GM12878 (cell line): ENCODE measurements around the gene EHD4. TPM values are rescaled to one million over a fixed set of nuclear protein-coding genes. Genes with fewer than 3 reads are reported as not detected.

Experiments used
- ASH2L ChIP-seq: fragments of 300-600, 200-600 bp; sonication (generic); IDR thresholded peaks from 2 replicates; pipeline ENCODE4 v1.6.1; 2017; ENCODE audit warnings: low read depth, mild to moderate bottlenecking, borderline replicate concordance
- CBFB ChIP-seq: IDR thresholded peaks from 2 replicates; pipeline ENCODE4 v1.6.1; 2016; ENCODE audit warnings: antibody characterized with exemption, low read depth
- CHD2 ChIP-seq: IDR thresholded peaks from 2 replicates; pipeline ENCODE4 v1.6.1; 2011; ENCODE audit warnings: low read depth, low read length, improper control_type of control experiment, borderline replicate concordance
- CHD4 ChIP-seq: fragments of 200-600 bp; sonication (generic); IDR thresholded peaks from 2 replicates; pipeline ENCODE4 v1.6.1; 2016; ENCODE audit warnings: mild to moderate bottlenecking
- CREB1 ChIP-seq: IDR thresholded peaks from 2 replicates; pipeline ENCODE4 v1.6.1; 2012; ENCODE audit warnings: low read depth, mild to moderate bottlenecking, inconsistent platforms
- DPF2 ChIP-seq: fragments of 450-650 bp; IDR thresholded peaks from 2 replicates; pipeline ENCODE4 v1.6.1; 2017; ENCODE audit warnings: mild to moderate bottlenecking
- EP300 ChIP-seq, 2 experiments: fragments of 150-350 bp in 1 of 2; IDR thresholded peaks; 2 replicates each; pipeline ENCODE4 v1.6.1; 2011 to 2012; ENCODE audit warnings: low read depth in 2 of 2, low read length in 2 of 2, borderline replicate concordance in 1 of 2, improper control_type of control experiment in 1 of 2, inconsistent platforms in 1 of 2; ENCODE audit not compliant: control insufficient read depth in 1 of 2
- HCFC1 ChIP-seq: fragments of 150-350 bp; IDR thresholded peaks from 2 replicates; pipeline ENCODE4 v1.6.1; 2014; ENCODE audit warnings: low read length
- IRF4 ChIP-seq: IDR thresholded peaks from 2 replicates; pipeline ENCODE4 v1.6.1; 2011; ENCODE audit warnings: low read depth, low read length
- JUND ChIP-seq: IDR thresholded peaks from 2 replicates; pipeline ENCODE4 v1.6.1; 2012; ENCODE audit warnings: low read depth, mild to moderate bottlenecking, low read length, improper control_type of control experiment, moderate library complexity
- NR2C1 ChIP-seq: fragments of 450-650 bp; IDR thresholded peaks from 2 replicates; pipeline ENCODE4 v1.6.1; 2017; ENCODE audit warnings: antibody characterized with exemption, mild to moderate bottlenecking, moderate library complexity
- PML ChIP-seq: IDR thresholded peaks from 2 replicates; pipeline ENCODE4 v1.6.1; 2012; ENCODE audit warnings: low read length, inconsistent platforms
- POLR2A ChIP-seq: IDR thresholded peaks from 2 replicates; pipeline ENCODE4 v1.6.1; 2011; ENCODE audit warnings: low read depth, mild to moderate bottlenecking, low read length
- RB1 ChIP-seq: fragments of 450-650 bp; formaldehyde crosslinking; IDR thresholded peaks from 2 replicates; pipeline ENCODE4 v1.6.1; 2017; ENCODE audit warnings: mild to moderate bottlenecking, borderline replicate concordance
- SMC3 ChIP-seq: IDR thresholded peaks from 2 replicates; pipeline ENCODE4 v1.6.1; 2011; ENCODE audit warnings: low read length, improper control_type of control experiment, borderline replicate concordance
- SREBF1 ChIP-seq: IDR thresholded peaks from 2 replicates; pipeline ENCODE4 v1.6.1; 2012; ENCODE audit warnings: mild to moderate bottlenecking, low read length
- SRF ChIP-seq, 2 experiments: IDR thresholded peaks; 2 replicates each; pipeline ENCODE4 v1.6.1; 2011; ENCODE audit warnings: low read depth in 2 of 2, low read length in 2 of 2, mild to moderate bottlenecking in 1 of 2, moderate library complexity in 1 of 2
- STAT1 ChIP-seq: fragments of 450-650 bp; conservative IDR thresholded peaks from 2 replicates; pipeline ENCODE4 v1.6.1; 2014; ENCODE audit warnings: antibody characterized with exemption, mild to moderate bottlenecking
- SUZ12 ChIP-seq: fragments of 200-600 bp; sonication (generic); IDR thresholded peaks from one replicate; pipeline ENCODE4 v1.6.1; 2018; ENCODE audit warnings: antibody characterized with exemption, mild to moderate bottlenecking; ENCODE audit not compliant: unreplicated experiment
- TBL1XR1 ChIP-seq: IDR thresholded peaks from 2 replicates; pipeline ENCODE4 v1.6.1; 2012; ENCODE audit warnings: low read depth, low read length, improper control_type of control experiment
- TCF7 ChIP-seq: IDR thresholded peaks from 2 replicates; pipeline ENCODE4 v1.6.1; 2014; ENCODE audit warnings: antibody characterized with exemption, borderline replicate concordance
- USF2 ChIP-seq: IDR thresholded peaks from 2 replicates; pipeline ENCODE4 v1.6.1; 2011; ENCODE audit warnings: low read depth, low read length, improper control_type of control experiment, borderline replicate concordance
- WRNIP1 ChIP-seq: IDR thresholded peaks from 2 replicates; pipeline ENCODE4 v1.6.1; 2011; ENCODE audit warnings: low read depth, low read length, improper control_type of control experiment, borderline replicate concordance
- ZNF217 ChIP-seq: fragments of 450-650 bp; IDR thresholded peaks from 2 replicates; pipeline ENCODE4 v1.6.1; 2017; ENCODE audit warnings: antibody characterized with exemption, mild to moderate bottlenecking
- ZNF24 ChIP-seq: fragments of 450-650 bp; IDR thresholded peaks from 2 replicates; pipeline ENCODE4 v1.6.1; 2017; ENCODE audit warnings: antibody characterized with exemption, mild to moderate bottlenecking
- ZSCAN29 ChIP-seq: fragments of 450-650 bp; IDR thresholded peaks from 2 replicates; pipeline ENCODE4 v1.6.1; 2017; ENCODE audit warnings: mild to moderate bottlenecking, moderate library complexity
- polyA plus RNA-seq, 11 experiments: library from polyadenylated mRNA; depleted of rRNA in 4 of 11; unstranded in 6 of 11; stranded (reverse) in 5 of 11; fragments of >200 nt; fragmentation: Nextera tagmentation in 4 of 11; fragmentation: Illumina TruSeq in 1 of 11; extraction: Ambion mirVana in 4 of 11; extraction: Trizol in 1 of 11; gene quantifications; 1 replicate in 1 of 11; 2 replicates in 10 of 11; pipeline versions ENCODE4 v1.2.1 to v1.2.3, GENCODE V29; 2011 to 2016; ENCODE audit warnings: inconsistent platforms in 2 of 11, missing spikeins in 2 of 11, low read depth in 1 of 11
- total RNA-seq, 4 experiments: library from RNA; depleted of rRNA in 3 of 4; stranded (reverse); fragments of >200 nt in 3 of 4; fragmentation: Illumina TruSeq in 1 of 4; extraction: Trizol in 1 of 4; gene quantifications; 2 replicates each; pipeline versions ENCODE4 v1.2.1 to v1.2.3, GENCODE V29; 2013 to 2021
- TF ChIP-seq, protein P1 (sequence below): fragments of 450-650 bp; IDR thresholded peaks from 2 replicates; pipeline ENCODE4 v1.6.1; 2017; ENCODE audit warnings: mild to moderate bottlenecking, moderate library complexity
- TF ChIP-seq, protein P2 (sequence below): fragments of 450-650 bp; IDR thresholded peaks from 2 replicates; pipeline ENCODE4 v1.6.1; 2017; ENCODE audit warnings: borderline replicate concordance

The EHD4 gene
- total and polyA plus RNA-seq, 10 of the 15 experiments (the other 5 are each of a cell fraction or from before 2014, with no cell fraction given), result 4.2 to 62.9 (median 44.7) TPM

- TF ChIP-seq, protein P1, sequence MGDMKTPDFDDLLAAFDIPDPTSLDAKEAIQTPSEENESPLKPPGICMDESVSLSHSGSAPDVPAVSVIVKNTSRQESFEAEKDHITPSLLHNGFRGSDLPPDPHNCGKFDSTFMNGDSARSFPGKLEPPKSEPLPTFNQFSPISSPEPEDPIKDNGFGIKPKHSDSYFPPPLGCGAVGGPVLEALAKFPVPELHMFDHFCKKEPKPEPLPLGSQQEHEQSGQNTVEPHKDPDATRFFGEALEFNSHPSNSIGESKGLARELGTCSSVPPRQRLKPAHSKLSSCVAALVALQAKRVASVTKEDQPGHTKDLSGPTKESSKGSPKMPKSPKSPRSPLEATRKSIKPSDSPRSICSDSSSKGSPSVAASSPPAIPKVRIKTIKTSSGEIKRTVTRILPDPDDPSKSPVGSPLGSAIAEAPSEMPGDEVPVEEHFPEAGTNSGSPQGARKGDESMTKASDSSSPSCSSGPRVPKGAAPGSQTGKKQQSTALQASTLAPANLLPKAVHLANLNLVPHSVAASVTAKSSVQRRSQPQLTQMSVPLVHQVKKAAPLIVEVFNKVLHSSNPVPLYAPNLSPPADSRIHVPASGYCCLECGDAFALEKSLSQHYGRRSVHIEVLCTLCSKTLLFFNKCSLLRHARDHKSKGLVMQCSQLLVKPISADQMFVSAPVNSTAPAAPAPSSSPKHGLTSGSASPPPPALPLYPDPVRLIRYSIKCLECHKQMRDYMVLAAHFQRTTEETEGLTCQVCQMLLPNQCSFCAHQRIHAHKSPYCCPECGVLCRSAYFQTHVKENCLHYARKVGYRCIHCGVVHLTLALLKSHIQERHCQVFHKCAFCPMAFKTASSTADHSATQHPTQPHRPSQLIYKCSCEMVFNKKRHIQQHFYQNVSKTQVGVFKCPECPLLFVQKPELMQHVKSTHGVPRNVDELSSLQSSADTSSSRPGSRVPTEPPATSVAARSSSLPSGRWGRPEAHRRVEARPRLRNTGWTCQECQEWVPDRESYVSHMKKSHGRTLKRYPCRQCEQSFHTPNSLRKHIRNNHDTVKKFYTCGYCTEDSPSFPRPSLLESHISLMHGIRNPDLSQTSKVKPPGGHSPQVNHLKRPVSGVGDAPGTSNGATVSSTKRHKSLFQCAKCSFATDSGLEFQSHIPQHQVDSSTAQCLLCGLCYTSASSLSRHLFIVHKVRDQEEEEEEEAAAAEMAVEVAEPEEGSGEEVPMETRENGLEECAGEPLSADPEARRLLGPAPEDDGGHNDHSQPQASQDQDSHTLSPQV, result no peak
- TF ChIP-seq ASH2L, result no peak
- TF ChIP-seq SUZ12, result no peak
- no peak for TF ChIP-seq ZSCAN29
- TF ChIP-seq EP300 (IDR thresholded peaks at IDR 0.05; ENCODE audit: borderline replicate concordance in 1 of 2, control insufficient read depth in 1 of 2, low read depth in 2 of 2, low read length in 2 of 2), result no peak
- no peak for TF ChIP-seq CREB1
- no peak for TF ChIP-seq CHD4
- TF ChIP-seq, protein P2, sequence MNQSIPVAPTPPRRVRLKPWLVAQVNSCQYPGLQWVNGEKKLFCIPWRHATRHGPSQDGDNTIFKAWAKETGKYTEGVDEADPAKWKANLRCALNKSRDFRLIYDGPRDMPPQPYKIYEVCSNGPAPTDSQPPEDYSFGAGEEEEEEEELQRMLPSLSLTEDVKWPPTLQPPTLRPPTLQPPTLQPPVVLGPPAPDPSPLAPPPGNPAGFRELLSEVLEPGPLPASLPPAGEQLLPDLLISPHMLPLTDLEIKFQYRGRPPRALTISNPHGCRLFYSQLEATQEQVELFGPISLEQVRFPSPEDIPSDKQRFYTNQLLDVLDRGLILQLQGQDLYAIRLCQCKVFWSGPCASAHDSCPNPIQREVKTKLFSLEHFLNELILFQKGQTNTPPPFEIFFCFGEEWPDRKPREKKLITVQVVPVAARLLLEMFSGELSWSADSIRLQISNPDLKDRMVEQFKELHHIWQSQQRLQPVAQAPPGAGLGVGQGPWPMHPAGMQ, result no peak
- TF ChIP-seq NR2C1, result no peak
- TF ChIP-seq DPF2, result peak; percentile 80; the same call in 1 of the 2 replicates
- TF ChIP-seq HCFC1, result no peak
- TF ChIP-seq POLR2A, result peak; percentile 58
- no peak for TF ChIP-seq ZNF24
- no peak; the same call in 1 of the 2 replicates for TF ChIP-seq CHD2
- 0 out of 2 replicates have a peak, but pooled peaks have one; percentile 28 for TF ChIP-seq IRF4
- no peak for TF ChIP-seq TCF7
- TF ChIP-seq RB1, result no peak
- no peak for TF ChIP-seq SRF (IDR thresholded peaks at IDR 0.05; ENCODE audit: low read depth in 2 of 2, low read length in 2 of 2)
- no peak for TF ChIP-seq PML
- no peak for TF ChIP-seq SMC3
- TF ChIP-seq WRNIP1, result no peak
- TF ChIP-seq STAT1, result no peak
- 0 out of 2 replicates have a peak, but pooled peaks have one; percentile 39 for TF ChIP-seq ZNF217
- TF ChIP-seq SREBF1, result no peak
- no peak for TF ChIP-seq TBL1XR1
- peak; percentile 85 for TF ChIP-seq JUND
- TF ChIP-seq CBFB, result no peak
- no peak for TF ChIP-seq USF2
Observed at GRCh38 chr15:41894791-41895463, 77.4 kb downstream of the EHD4 start (continued).
